GM23248 (cell line): Measurements from ENCODE around the gene PLEKHA5. TPM values are rescaled to one million over a fixed set of nuclear protein-coding genes. Genes with fewer than 3 reads are reported as not detected.
"Not testable (repeated sequence)": the region's sequence is repeated elsewhere in the genome, so short reads cannot be mapped to it uniquely, and the experiment has no call there.

Experiments
- DNase-seq: peaks from one replicate; pipeline ENCODE4 v3.0.0-alpha.2; 2015
- H2AFZ ChIP-seq: fragments of 200-600 bp; sonication (generic); 2 replicates; pipeline ENCODE4 v1.6.1; 2016; ENCODE audit warnings: antibody characterized with exemption
- H3F3A ChIP-seq: fragments of 200-600 bp; sonication (generic); 2 replicates; pipeline ENCODE4 v1.6.1; 2016; ENCODE audit warnings: mild to moderate bottlenecking, antibody characterized with exemption, mixed run types; ENCODE audit not compliant: insufficient read depth
- H3K27ac ChIP-seq: fragments of 200-600 bp; sonication (generic); 2 replicates; pipeline ENCODE4 v1.5.1; 2016; ENCODE audit warnings: mild to moderate bottlenecking
- H3K27me3 ChIP-seq: fragments of 200-600 bp; sonication (generic); replicated peaks from 2 replicates; pipeline ENCODE4 v1.6.1; 2016; ENCODE audit warnings: mild to moderate bottlenecking; ENCODE audit not compliant: insufficient read depth
- H3K36me3 ChIP-seq: fragments of 200-600 bp; sonication (generic); 2 replicates; pipeline ENCODE4 v1.6.1; 2016; ENCODE audit warnings: low read depth, mild to moderate bottlenecking
- H3K4me1 ChIP-seq: fragments of 200-600 bp; sonication (generic); 2 replicates; pipeline ENCODE4 v1.6.1; 2016; ENCODE audit warnings: mild to moderate bottlenecking; ENCODE audit not compliant: insufficient read depth
- H3K4me2 ChIP-seq: fragments of 200-600 bp; sonication (generic); one replicate; pipeline ENCODE4 v1.6.1; 2016; ENCODE audit warnings: mild to moderate bottlenecking; ENCODE audit not compliant: unreplicated experiment
- H3K4me3 ChIP-seq: fragments of 200-600 bp; sonication (generic); 2 replicates; pipeline ENCODE4 v1.5.1; 2016; ENCODE audit warnings: mild to moderate bottlenecking
- H3K79me2 ChIP-seq: fragments of 200-600 bp; sonication (generic); 2 replicates; pipeline ENCODE4 v1.6.1; 2016; ENCODE audit warnings: mild to moderate bottlenecking; ENCODE audit not compliant: insufficient read depth
- H3K9ac ChIP-seq: fragments of 200-600 bp; sonication (generic); 2 replicates; pipeline ENCODE4 v1.6.1; 2016; ENCODE audit warnings: mild to moderate bottlenecking
- H3K9me2 ChIP-seq: fragments of 200-600 bp; sonication (generic); 2 replicates; pipeline ENCODE4 v1.6.1; 2016; ENCODE audit warnings: mixed run types, mild to moderate bottlenecking, moderate library complexity; ENCODE audit not compliant: insufficient read depth
- H3K9me3 ChIP-seq: fragments of 200-600 bp; sonication (generic); one replicate; pipeline ENCODE4 v1.6.1; 2017; ENCODE audit warnings: low read depth
- H4K20me1 ChIP-seq: fragments of 200-600 bp; sonication (generic); 2 replicates; pipeline ENCODE4 v1.6.0; 2016; ENCODE audit not compliant: insufficient read depth
- EZH2 ChIP-seq: fragments of 200-600 bp; sonication (generic); IDR thresholded peaks from 2 replicates; pipeline ENCODE4 v1.6.1; 2018; ENCODE audit warnings: antibody characterized with exemption, mild to moderate bottlenecking; ENCODE audit not compliant: insufficient read depth, poor library complexity, severe bottlenecking
- EZH2phosphoT487 ChIP-seq: fragments of 200-600 bp; sonication (generic); IDR thresholded peaks from 2 replicates; pipeline ENCODE4 v1.6.1; 2018; ENCODE audit warnings: antibody characterized with exemption, moderate library complexity, mild to moderate bottlenecking, low read depth; ENCODE audit not compliant: insufficient read depth
- WGBS, 2 experiments: methylation state at CpG; one replicate each; pipeline ENCODE4 v1.1.6; 2015 to 2017; ENCODE audit warnings: low lambda C conversion rate in 2 of 2, low coverage in 1 of 2; ENCODE audit errors: missing lambda C conversion rate in 2 of 2; 5-methylcytosine and 5-hydroxymethylcytosine counted together
- in situ Hi-C: fragments of 300-500 bp; cut with MboI; formaldehyde crosslinking; loops from 2 replicates; pipeline ENCODE4 v1.15.0; 2020
- polyA plus RNA-seq: library from polyadenylated mRNA; unstranded; fragments of >200 nt; fragmentation: Nextera tagmentation; extraction: Ambion mirVana; gene quantifications from 2 replicates; pipeline ENCODE4 v1.2.1, GENCODE V29; 2016
- total RNA-seq: library from RNA; depleted of rRNA; stranded (reverse); fragments of >200 nt; shearing (Covaris generic); gene quantifications from 2 replicates; pipeline ENCODE4 v1.2.3, GENCODE V29; 2014

Gene PLEKHA5
- total and polyA plus RNA-seq, 2 experiments from 2014 or later = 10.0 to 12.1 TPM

DNA sequence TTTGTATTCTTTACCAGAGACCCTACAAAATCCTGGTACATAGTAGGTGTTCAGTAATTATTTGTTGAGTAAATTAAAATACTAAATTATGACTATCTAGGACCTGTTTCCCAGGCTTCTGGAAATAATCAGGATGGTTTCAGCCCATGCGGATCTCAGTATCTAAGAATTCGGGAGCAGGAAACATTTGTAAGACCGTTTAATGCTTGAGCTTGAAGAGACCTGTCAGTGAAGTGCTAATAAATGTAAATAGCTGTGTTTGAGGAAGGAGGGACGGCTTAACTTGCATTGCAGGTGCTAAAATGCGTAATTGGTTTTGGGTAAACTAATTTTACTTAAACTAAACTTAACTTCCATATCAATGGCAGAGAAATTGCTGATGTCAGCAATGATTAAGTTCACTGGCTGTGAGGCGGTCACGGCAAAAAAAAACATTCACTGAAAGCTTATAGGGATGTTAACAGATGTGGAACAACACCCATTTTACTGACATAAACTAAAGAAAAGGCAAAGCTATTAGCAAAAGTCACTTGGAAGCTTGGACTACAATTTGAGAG is 281.2 kb downstream of the PLEKHA5 start:
- no peaks in the 10 kb centered on the region for H3K36me3 ChIP-seq
- no peaks in the 10 kb centered on the region for H4K20me1 ChIP-seq
- WGBS, 2 experiments = 67 to 68% methylated on average over 7 of the region's 7 CpGs
- no peak overlapping the region for H3K4me2 ChIP-seq
- H3K4me3 ChIP-seq = no peak overlapping the region
- H3K9ac ChIP-seq = no peak overlapping the region
- H3K79me2 ChIP-seq = no peaks in the 10 kb centered on the region
- H3K9me3 ChIP-seq = no peaks in the 10 kb centered on the region
- in situ Hi-C loops = no loop called here
- no peak overlapping the region for H3K27ac ChIP-seq
- no peak overlapping the region for H2AFZ ChIP-seq
- H3K27me3 ChIP-seq = no peaks in the 10 kb centered on the region
- H3K9me2 ChIP-seq = no peaks in the 10 kb centered on the region
- no peaks in the 10 kb centered on the region for H3F3A ChIP-seq
- no peak for DNase-seq
- TF ChIP-seq EZH2phosphoT487 = no peak
- TF ChIP-seq EZH2 = no peak
- no peaks in the 10 kb centered on the region for H3K4me1 ChIP-seq

- Histone ChIP-seq H2AFZ (no peak overlapping the region), H3K4me2 (no peak overlapping the region), H3K9me3 (no peaks in the 10 kb centered on the region), H3K36me3 (no peaks in the 10 kb centered on the region), H3K27ac (no peak overlapping the region), H3F3A (no peaks in the 10 kb centered on the region), H3K4me3 (no peak overlapping the region), H3K79me2 (no peaks in the 10 kb centered on the region), H4K20me1 (no peaks in the 10 kb centered on the region), H3K9me2 (no peaks in the 10 kb centered on the region), H3K4me1 (no peaks in the 10 kb centered on the region), H3K27me3 (no peaks in the 10 kb centered on the region), H3K9ac (no peak overlapping the region)
- in situ Hi-C loops = no loop called here
- no peak for DNase-seq
- TF ChIP-seq EZH2phosphoT487 = no peak
- TF ChIP-seq EZH2 = no peak
- 72 to 78% methylated on average over 10 of the region's 10 CpGs for WGBS, 2 experiments
Measured at GRCh38 chr12:19411234-19412204, 282.0 kb downstream of the PLEKHA5 start.

GRCh38 chr12:19412844-19413243 is 283.3 kb downstream of the PLEKHA5 start:
- no peaks in the 10 kb centered on the region for H3K79me2 ChIP-seq
- H4K20me1 ChIP-seq = no peaks in the 10 kb centered on the region
- DNase-seq = no peak
- no peak overlapping the region for H3K9ac ChIP-seq
- H3K27ac ChIP-seq = no peak overlapping the region
- no peak overlapping the region for H3K4me2 ChIP-seq
- H2AFZ ChIP-seq = no peak overlapping the region
- H3K9me3 ChIP-seq = no peaks in the 10 kb centered on the region
- no peaks in the 10 kb centered on the region for H3K9me2 ChIP-seq
- H3K4me3 ChIP-seq = no peak overlapping the region
- in situ Hi-C loops = no loop called here
- no peaks in the 10 kb centered on the region for H3K36me3 ChIP-seq
- H3K27me3 ChIP-seq = no peaks in the 10 kb centered on the region
- H3F3A ChIP-seq = no peaks in the 10 kb centered on the region
- no peak for TF ChIP-seq EZH2phosphoT487
- TF ChIP-seq EZH2 = no peak
- no peaks in the 10 kb centered on the region for H3K4me1 ChIP-seq
- WGBS, 2 experiments = 77 to 81% methylated on average over 23 of the region's 23 CpGs

GRCh38 chr12:19413582-19413981 is 284.0 kb downstream of the PLEKHA5 start:
- in situ Hi-C loops, H3K4me3 ChIP-seq, H3K4me2 ChIP-seq, H3K36me3 ChIP-seq, H3K4me1 ChIP-seq, H3K9me3 ChIP-seq, H3K79me2 ChIP-seq, H3K9me2 ChIP-seq, H3K9ac ChIP-seq, H3F3A ChIP-seq, H2AFZ ChIP-seq, H3K27me3 ChIP-seq, DNase-seq, H4K20me1 ChIP-seq, H3K27ac ChIP-seq: not testable (repeated sequence)
- WGBS, 2 experiments = 92 to 95% methylated on average over 5 of the region's 5 CpGs
